Activated CD4-positive, alpha-beta T cell treated with anti-CD3 and anti-CD28 coated beads, Interleukin-2, Interleukin-6, amounts not matched to agents 100 ng/mL and 50 ng/mL, durations not matched to agents 16 hours and 8 hours (primary cell): ENCODE data around the gene CD276.
"Not testable (repeated sequence)": the region's sequence is repeated elsewhere in the genome, so short reads cannot be mapped to it uniquely, and the experiment has no call there.

Source experiments
- DNase-seq: peaks from one replicate; pipeline ENCODE4 v3.0.0-alpha.2; 2020

Gene CD276

DNA sequence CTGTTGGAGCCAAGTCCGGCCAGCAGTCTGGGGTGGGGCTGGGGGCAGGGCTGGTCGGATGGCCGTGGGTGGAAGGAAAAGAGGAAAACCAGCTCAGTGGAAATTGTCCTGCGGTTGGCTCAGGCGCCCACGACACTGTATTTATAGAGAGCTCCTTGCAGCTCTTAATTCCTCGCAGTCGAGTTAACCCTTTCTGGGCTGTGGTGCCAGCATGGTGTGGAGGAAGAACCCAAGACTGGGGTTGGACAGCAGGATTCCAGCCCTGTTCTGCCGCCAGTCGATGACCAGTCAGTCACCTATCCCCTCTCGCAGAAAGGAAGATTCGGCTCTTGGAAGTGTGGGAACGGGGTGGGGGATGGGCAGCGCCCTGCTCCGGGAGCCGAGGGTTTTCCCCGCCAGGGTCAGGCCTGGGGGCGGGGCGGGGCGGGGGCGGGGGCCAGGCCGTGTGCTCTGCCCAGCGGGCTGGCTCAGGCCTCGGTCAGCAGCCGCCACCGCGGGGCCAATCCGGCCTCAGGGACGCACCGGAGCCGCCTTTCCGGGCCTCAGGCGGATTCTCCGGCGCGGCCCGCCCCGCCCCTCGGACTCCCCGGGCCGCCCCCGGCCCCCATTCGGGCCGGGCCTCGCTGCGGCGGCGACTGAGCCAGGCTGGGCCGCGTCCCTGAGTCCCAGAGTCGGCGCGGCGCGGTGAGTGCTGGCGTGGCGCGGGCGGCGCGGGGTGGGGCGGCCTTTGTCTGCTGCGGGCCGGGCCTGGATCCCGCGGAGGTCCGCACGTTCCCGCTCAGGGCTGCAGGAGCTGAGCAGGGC is at the start of gene CD276:
Gene CD276, plus strand, starts transcription at position 607 of the 804 bp plus-strand sequence. CDS start 15,257 bp downstream, outside the sequence.
- no peak for DNase-seq

DNA sequence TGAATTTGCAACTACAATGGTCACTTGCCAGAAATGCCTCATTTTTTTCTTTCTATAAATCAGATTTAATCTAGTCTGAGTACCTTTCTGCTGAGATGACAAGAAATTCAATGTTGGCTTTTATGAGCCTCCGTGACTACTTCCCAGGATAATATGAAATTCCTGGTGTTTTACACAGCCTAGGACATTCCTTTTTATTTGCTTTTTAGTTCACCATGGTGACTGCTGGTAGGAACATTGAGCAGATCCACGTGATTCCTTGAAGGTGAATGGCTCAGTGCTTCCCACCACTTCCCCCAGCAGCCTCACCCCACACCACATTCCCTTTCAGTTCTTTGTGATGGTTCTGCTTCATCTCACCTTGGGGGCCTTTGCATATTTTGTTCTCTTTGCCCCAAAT is 46.7 kb upstream of the CD276 start:
- no peak for DNase-seq

DNA sequence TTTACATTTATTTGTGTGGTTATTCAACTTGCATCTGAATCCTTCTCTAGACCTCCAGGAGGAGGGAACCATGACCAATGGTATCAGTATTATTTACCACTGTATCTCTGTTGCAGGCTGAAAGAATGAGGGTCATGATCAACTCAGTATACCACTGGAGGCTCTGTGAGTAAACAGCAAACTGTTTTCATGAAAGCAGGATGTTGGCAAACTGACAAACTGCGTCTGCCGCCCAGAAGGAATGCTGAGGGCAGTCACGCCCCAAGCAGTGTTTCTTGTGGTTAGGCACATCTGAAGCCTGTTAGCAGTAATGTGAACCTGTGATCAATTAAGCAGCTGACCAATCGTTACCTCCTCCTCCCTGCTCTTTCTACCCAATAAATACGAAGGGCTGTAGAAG is 44.7 kb upstream of the CD276 start:
- DNase-seq, result not testable (repeated sequence)

DNA sequence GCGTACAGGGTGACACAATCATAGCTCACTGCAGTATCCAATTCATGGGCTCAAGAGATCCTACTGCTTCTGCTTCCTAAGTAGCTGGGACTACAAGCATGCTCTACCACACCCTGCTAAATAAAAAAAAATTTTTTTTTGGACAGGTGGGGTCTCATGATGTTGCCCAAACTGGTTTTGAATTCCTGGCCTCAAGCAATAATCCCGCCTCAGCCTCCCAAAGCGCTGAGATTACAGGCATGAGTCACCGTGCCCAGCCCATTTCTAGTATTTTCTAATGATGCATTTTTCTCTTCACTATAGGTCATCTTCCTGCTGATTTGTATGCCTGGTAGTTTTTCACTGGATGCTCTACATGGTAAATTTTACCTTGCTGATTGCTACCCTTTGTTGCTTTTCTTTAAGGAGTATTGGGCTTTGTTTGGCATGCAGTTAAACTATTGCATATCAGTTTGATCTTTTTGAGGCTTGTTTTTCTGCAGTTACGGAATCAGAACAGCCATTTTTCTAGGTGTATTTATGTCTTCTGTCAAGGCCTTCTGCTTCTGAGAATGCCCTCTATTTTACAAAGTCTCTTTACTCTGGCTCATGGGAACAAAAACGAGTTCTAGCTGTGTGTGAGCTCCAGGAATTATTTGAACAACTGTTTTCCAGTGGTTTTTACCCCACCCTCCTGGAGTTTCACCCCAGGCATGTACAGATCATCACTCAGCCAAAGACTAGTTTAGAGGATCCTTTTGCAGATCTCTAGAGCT is 36.7 kb upstream of the CD276 start:
- DNase-seq, result no peak

DNA sequence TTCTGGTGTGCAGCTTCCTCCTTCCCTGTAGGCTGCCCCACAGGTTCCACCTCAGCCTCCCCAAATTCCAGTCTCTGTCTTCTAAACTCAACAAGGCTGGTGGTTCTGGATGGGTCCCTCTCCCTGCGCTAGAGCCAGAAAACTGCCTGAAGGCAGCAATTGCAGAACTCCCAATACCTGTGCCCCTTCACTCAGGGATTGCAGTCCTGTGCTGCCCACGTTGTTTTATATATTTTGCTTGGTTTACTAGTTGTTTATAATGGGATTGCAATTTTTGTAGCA is 36.2 kb upstream of the CD276 start:
- DNase-seq, result no peak

DNA sequence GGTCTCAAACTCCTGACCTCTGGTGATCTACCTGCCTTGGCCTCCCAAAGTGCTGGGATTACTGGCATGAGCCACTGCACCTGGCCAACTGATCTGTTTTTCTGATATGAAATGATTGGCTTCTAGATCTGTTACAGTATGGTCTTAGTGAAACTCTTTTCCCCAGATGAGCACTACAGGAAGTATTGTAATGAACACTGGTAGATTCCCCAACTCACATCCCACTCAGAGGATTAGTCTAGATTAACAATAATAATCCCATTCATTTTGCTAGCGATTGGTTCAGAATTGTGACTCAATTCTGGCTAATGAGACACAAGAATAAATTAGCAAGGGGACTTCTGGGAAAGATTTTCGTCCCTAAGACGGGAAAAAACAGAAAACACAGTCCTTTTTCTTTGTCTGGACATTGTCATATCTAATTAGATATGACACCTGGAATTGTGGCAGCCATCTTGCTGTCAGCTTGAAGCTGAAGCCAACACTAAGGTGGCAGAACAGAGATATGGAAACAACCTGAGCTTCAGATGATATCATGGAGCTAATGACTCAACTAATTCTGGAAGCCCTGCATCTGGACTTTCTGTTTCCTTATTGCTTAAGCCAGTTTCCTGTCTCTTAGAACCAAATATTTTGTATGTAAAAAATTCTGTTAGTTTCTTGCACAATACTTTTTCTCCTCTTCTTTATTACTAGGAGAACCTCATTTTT is 33.6 kb upstream of the CD276 start:
- DNase-seq, result peak; percentile 57

DNA sequence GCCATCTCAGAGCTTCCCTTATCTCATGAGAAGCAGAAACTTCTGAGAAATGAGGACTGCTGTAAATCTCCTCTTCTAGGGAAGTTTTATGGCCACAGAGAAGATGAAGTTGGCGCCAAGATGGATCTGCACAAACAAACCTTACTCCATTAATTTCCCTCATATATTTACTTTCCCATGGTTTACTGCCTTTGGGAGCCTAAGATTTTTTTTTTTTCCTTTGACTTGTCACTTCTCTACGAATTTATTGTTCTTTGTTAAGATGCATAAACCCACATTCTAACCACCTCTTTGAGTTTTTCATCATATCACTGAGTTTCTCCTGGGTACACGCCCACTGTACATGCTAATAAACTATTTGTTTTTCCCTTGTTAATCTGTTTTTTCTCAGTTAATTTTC is 29.5 kb upstream of the CD276 start:
- no peak for DNase-seq

DNA sequence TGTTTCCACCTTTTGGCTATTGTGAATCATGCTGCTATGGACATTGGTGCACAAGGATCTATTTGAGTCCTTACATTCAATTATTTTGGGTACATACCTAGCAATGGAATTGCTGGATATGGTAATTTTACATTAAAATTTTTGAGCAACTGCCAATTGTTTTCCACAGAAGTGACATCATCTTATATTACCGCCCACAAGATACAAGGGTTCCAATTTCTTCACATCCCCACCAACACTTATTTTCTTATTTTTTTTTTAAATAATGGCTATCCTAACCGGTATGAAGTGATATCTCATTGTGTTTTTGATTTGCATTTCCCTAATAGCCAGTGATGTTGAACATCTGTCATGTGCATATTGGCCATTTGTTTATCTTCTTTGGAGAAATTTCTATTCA is 28.5 kb upstream of the CD276 start:
- DNase-seq, result no peak

DNA sequence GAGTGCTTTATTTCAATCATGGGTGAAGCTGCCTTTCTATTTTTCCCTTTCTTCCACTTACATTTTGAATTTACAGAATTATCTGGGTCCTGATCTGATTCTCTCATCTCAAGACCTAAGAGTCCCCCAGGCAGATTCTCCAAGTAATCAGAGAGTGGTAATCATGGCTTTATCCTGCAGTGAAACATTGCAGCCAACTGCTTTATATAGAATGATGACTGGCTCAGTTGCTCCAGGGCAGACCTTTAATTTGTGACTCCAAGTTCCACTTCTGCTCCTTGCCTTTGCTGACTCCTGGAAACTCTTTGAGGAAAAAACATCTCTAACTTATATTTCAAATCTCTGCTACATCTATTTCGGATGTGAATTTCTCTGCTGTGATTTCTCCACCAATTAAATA is 25.5 kb upstream of the CD276 start:
- no peak for DNase-seq

DNA sequence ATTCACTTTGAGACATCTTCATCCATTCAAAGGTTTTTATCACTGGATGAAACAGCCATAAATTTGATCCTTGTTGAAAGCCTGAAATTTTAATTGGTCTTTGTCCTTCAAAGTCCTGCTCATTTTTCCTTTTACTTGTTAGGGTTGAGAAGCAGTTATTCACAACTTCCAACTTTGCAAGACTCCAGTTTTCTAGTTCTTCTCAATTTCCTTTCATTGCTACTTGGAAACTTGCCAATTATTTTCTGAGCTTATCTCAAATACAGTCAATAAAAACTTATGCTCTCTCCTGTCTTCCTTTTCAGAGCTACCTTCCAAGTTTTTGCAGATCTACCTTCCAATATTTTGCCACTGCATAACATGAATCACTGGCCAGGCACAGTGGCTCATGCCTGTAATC is 23.7 kb upstream of the CD276 start:
- DNase-seq, result no peak

DNA sequence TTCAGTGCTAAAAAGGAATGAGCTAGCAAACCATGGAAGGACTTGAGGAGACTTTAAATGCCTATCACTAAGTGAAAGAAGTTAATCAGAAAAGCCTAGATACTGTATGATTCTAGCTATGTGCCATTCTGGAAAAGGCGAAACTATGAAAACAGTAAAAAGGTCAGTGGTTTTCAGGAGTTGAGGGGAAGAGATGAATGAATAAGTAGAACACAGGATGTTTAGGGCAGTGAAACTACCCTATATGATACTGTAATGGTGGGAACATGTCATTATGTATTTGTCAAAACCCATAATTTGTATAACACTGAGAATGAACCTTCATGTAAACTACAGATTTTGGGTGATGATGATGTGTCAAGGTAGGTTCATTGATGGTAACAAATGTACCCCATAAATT is 9.6 kb upstream of the CD276 start:
- DNase-seq, result no peak

DNA sequence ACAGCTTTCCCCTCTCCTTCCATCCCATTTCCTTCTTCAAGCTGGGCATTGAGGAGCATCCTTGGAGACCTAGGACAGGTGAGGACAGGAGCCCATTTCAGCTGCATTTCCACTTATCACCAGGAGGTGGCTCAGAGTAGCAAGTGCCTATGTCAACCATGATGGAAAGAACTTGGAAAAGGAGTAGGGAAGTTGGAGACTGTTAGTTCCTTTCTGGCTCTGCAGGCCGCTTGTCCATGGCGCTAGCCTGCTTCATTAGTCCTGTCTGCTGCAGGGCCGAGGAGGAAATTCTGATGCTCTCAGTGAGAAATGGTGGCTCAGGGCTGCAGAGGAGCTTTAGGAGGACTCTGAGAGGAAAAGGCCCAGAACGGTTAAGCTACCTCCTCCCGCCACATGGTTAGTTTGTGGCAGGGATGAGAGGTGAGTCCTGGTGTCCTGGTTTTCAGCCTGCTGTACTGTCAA is 7.0 kb upstream of the CD276 start:
- peak; percentile 62 for DNase-seq

DNA sequence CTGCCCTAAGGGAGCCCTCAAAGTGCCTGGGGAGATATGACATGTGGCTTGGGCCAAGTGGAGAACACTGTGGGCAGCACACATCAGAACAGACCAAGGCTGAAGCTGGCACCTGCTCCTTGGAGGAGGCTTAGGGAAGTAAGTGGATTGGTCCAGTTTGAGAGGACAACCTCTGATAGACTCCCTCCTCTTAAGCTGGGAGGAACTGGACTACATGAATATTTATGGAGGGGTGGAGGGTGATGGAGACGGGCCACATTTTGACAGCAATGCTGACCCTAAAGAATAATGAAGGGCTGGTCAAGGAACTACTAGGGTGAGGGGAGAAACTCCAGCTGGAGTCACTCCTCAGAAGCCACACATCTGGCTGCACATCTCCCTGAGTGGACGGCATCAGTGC is 6.5 kb upstream of the CD276 start:
- DNase-seq, result no peak

DNA sequence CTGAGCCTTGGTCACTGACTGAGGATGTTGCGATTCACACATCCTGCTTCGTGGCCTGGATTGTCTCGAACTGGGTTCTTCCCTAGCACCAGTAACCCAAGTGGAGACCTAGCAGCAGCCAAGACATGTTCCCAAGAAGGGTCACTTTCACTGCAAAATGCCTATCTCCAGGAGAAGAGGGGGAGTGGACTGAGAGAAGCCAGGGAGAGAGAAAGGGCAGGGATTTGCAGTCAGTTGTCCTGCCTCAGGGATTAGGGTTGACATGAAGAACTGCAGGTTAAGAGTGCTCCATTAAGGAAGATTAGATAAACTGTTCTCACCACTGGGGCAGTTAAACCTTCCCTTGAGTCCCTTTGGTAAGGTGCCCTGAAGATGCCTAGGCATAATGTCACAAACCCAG is 5.7 kb upstream of the CD276 start:
- DNase-seq, result no peak

DNA sequence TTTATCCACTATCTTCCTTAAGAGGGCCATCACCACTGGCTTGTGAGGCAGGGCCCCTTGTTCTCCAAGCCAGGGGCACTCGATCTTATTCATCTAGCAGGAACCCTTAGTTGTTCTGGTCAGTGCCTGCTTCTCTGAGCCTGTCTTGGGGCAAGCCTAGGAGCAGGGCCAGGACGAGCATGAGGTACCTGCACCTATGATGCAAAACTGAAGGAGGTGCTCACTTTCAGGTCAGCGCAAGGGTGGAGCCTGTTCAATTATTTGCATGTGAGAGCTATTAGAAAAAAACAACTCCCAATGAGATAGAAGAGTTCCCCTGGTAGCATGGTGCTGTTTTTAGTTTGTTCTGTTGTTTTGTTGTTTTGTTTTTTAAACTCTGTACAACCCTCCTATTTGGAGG is 5.0 kb upstream of the CD276 start:
- DNase-seq, result no peak

DNA sequence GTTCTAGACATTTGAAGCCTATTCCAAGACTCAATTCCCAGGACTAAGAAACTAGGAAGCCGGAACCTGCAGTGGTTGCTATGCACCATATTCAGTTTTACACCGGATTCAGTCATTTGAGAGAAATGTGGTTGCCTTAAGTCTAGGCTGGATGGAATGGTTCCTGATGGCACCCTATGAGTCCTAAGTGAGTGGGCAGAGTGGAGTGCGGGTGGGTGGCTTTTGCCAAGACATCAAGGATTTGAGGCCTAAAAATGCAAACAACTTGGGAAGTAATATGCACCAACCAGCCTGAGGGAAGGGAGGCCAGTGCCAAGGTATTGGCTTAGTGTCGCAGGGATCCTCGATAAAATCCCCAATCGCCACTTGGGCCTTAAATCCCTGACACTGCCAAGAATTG is 4.2 kb upstream of the CD276 start:
- no peak for DNase-seq

DNA sequence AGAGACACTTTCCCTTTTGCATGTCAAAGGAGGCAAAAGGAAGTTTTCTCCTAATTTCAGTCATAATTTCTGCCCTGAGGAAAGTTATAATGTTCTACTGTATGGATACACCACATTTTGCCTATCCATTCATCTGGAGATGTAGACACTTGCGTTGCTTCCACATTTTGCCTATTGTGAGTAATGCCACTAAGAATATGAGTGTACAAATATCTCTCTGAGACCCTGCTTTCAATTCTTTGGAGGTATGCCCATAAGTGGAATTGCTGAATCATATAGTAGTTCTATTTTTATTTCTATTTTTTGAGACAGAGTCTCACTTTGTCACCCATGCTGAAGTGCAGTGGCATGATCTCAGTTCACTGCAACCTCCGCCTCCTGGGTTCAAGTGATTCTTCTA is 3.6 kb upstream of the CD276 start:
- DNase-seq, result peak; percentile 29

DNA sequence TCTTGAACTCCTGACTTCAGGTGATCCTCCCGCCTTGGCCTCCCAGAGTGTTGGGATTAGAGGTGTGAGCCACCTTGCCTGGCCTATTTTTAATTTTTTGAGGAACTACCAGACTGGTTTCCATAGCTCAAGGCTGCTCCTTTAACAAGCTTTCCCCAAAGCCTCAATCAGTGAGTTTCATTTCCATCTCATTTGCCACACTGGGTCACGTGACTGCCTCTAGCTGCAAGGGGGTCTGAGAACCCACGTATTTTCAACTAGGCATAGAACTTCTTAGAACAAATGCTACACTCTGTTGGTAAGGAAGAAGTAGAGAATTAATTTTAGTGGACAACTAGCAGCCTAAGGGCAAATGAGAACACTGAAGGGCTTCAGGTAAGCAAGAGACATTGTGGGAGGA is 3.1 kb upstream of the CD276 start:
- DNase-seq, result no peak

DNA sequence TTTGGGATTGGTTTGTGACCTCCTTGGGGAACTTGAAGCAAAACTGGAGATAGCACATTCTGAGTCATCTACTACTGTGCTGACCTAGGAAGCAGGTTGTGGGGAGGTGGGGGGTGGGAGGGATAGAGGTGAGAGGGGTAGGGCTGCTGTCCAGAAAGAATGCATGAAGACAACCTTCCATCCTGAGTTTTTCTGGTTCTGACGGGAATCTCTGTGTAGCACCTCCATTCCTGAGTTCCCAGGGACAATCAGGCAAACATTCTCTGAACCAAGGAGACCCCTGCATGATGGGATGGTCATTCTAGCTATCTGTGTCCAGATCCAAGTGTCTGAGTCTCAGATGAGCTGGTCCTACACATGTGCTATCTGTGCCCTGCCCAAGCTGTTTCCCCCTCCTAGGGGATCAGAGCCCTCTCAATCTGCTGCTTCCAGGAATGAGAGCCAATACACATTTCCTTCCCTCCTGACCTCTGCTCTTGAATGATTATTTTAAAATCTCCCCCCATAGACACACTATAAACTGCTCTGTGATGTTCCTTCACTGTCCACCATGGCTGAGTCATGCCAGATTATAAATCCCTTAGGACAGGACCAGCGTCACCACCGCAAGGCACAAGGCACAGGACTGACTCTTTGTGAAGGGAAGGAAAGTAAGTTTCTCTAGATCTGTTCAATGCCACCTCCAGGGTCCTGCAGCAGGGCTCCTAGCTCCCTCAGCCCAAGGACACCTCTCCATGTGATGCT is 2.2 kb upstream of the CD276 start:
- DNase-seq, result no peak

DNA sequence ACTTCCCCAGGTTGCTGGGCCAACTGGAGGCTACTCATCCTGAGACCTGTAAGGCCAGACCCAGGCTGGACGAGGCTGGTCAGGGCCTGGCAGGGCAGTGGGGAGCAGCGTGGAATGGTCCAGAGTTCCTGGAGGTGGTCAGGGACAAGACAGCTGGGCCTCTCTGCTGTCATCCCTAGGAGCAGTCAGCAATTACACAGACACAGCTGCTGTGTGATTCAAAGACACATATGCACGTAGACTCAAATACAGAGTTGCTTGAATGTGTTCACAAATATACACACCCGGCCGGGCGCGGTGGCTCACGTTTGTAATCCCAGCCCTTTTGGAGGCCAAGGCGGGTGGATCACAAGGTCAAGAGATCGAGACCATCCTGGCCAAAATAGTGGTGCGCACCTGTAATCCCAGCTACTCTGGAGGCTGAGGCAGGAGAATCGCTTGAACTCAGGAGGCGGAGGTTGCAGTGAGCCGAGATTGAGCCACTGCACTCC is 1.5 kb upstream of the CD276 start:
- no peak for DNase-seq

DNA sequence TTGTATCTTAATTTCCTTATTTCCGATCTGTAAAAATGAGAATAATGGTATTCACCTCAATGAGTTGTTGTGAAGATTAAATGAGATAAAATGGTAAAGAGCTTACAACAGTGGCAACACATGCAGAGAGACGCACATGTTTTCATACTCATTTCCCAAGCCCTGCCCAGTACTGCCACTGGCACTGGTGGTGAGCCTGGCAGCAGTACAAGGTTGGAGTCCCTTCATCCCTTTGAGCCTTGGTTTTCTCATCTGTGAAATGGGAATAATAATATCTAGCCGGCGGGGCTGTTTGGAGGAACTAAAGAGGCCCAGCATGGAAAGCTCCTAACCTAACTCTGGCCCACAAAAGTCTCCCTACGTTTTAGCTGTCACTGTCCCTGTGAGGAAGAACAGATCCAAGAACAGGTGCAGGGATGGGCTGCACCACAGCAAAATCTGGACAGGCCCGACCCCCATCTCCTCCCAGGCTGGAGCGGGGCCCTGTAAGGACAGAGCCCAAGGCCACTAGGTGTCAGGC is 866 bp upstream of the CD276 start:
- peak; percentile 11 for DNase-seq

DNA sequence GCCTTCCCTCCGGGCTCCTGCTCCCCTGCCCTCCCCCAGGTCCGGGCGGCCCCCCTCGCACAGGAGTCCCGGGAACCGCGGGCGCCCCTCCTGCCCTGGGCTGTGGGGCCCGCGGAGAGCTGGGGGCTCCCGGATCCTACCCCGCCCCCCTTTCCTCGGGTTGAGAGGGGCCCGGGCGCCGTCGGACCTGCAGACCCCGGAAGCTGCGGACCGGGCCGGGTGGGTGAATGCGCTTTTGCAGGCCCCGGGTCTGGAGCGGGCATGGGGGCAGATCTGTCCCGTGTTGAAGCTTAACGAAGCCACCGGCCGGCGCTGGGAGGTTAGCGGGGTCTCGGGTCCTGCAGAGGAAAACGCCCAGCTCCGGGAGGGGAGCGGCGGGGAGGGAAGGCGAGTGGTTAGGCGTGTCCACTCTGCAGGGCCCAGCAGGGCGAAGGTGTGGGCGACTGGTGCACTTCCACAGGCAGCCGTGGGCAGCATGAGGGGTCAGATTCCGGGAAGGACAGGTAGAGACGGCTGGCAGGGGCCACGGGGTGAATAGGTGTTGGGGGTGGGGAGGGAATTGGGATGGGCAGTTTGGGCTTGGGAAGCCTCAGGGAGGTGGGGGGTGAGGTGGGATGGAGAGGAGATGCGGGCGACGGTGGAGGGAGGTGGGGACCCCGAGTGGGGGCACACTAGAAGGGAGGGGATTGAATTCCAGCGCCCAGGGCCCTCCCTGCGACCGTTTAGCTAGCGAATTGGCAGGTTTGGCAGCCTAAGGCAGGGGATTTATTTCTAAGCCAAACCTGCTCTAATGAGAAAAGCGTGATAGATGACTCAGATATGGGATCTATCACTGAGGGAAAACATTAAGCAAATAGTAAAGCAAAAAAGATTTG is 635 bp downstream of the CD276 start:
- DNase-seq, result no peak
